AG04450 (cell line): Measurements from ENCODE around the gene RAB43. TPM values are rescaled to one million over a fixed set of nuclear protein-coding genes. Genes with fewer than 3 reads are reported as not detected.

Experiments used
- CTCF ChIA-PET: fragments of 300-600, 350-600 bp; formaldehyde crosslinking; extraction: SDS; loops from one replicate; lab custom pipeline; 2022; ENCODE audit warnings: antibody characterized with exemption, inconsistent platforms; lab: Charles Lee
- POLR2A ChIA-PET: fragments of 350-600 bp; formaldehyde crosslinking; extraction: SDS; loops from one replicate; lab custom pipeline; 2021; ENCODE audit warnings: antibody characterized with exemption, inconsistent platforms; lab: Yijun Ruan, JAX
- DNase-seq: peaks from one replicate; pipeline ENCODE4 v3.0.0-alpha.2; 2011; ENCODE audit warnings: low read depth, low spot score
- H3K27ac ChIP-seq: one replicate; pipeline ENCODE4 v1.5.1; 2012; ENCODE audit warnings: low read depth, low read length, control low read depth
- H3K27me3 ChIP-seq: one replicate; pipeline ENCODE4 v1.6.0; 2012; ENCODE audit warnings: low read length; ENCODE audit not compliant: control insufficient read depth, insufficient read depth
- H3K4me3 ChIP-seq: 2 replicates; pipeline ENCODE4 v1.5.1; 2011; ENCODE audit warnings: mild to moderate bottlenecking, low read depth, low read length, control low read depth
- H3K9me3 ChIP-seq: 2 replicates; pipeline ENCODE4 v1.5.1; 2012; ENCODE audit warnings: low read length; ENCODE audit not compliant: control insufficient read depth, insufficient read depth
- CTCF ChIP-seq: IDR thresholded peaks from 2 replicates; pipeline ENCODE4 v1.5.1; 2011; ENCODE audit warnings: low read depth, low read length, control low read depth, inconsistent platforms
- polyA plus RNA-seq: library from polyadenylated mRNA; depleted of rRNA; stranded (reverse); fragments of >200 nt; gene quantifications from 2 replicates; pipeline ENCODE4 v1.2.3, GENCODE V29; 2011

RAB43 gene
- polyA plus RNA-seq, 1 experiment, result 6.9 TPM

- H3K27ac ChIP-seq, result peak overlapping the region; percentile 47
- CTCF ChIA-PET, result interaction anchor here (2.1 to 5.8 kb wide), 2 partner anchors 34 to 117 kb away, joined by 8 to 39 read pairs; no protein-coding TSS in a partner anchor
These were observed 34.4 kb downstream of the RAB43 start for GRCh38 chr3:129087138-129087702.

GRCh38 chr3:129085818-129086217, 35.8 kb downstream of the RAB43 start:
- POLR2A ChIA-PET, result no interaction called here
- no peak overlapping the region for H3K27ac ChIP-seq
- CTCF ChIA-PET, result interaction anchor here (2.1 to 5.8 kb wide), 2 partner anchors 33 to 115 kb away, joined by 8 to 39 read pairs; no protein-coding TSS in a partner anchor
- TF ChIP-seq CTCF, result no peak
- DNase-seq, result no peak
- H3K27me3 ChIP-seq, result peaks cover 3% of the 10 kb centered on the region
- no peak overlapping the region for H3K4me3 ChIP-seq
- H3K9me3 ChIP-seq, result no peaks in the 10 kb centered on the region

More at GRCh38 chr3:129087138-129087702, 34.4 kb downstream of the RAB43 start:
- Histone ChIP-seq H3K4me3 (no peak overlapping the region), H3K27me3 (no peaks in the 10 kb centered on the region), H3K9me3 (no peaks in the 10 kb centered on the region)
- no peak for TF ChIP-seq CTCF
- DNase-seq, result no peak
- POLR2A ChIA-PET, result no interaction called here

- no peak overlapping the region for H3K4me3 ChIP-seq
- H3K9me3 ChIP-seq, result no peaks in the 10 kb centered on the region
- no peak overlapping the region for H3K27ac ChIP-seq
- CTCF ChIA-PET, result interaction anchor here (2.1 to 5.8 kb wide), 2 partner anchors 32 to 115 kb away, joined by 8 to 39 read pairs; no protein-coding TSS in a partner anchor
- peaks cover 3% of the 10 kb centered on the region for H3K27me3 ChIP-seq
- no peak for TF ChIP-seq CTCF
- POLR2A ChIA-PET, result no interaction called here
- no peak for DNase-seq
These were observed 36.4 kb downstream of the RAB43 start for GRCh38 chr3:129085165-129085715.

GRCh38 chr3:129084501-129084900, 37.1 kb downstream of the RAB43 start:
- H3K27ac ChIP-seq, result no peak overlapping the region
- H3K27me3 ChIP-seq, result peaks cover 3% of the 10 kb centered on the region

More at GRCh38 chr3:129084501-129084900, 37.1 kb downstream of the RAB43 start:
- no peak for TF ChIP-seq CTCF
- H3K9me3 ChIP-seq, result no peaks in the 10 kb centered on the region
- ChIA-PET POLR2A (interaction anchor here (0.7 kb wide), 1 partner anchor 100 kb away, joined by 7 read pairs; no protein-coding TSS in a partner anchor), CTCF (interaction anchor here (0.6 to 5.8 kb wide), 3 partner anchors 67 to 161 kb away, joined by 3 to 39 read pairs (median 3); no protein-coding TSS in a partner anchor)
- H3K4me3 ChIP-seq, result no peak overlapping the region
- DNase-seq, result no peak
